OCI-LY3 (cell line): ENCODE data around the gene SELENOH.
A peak's percentile ranks its signal among the peaks of the same experiment; 100 is the strongest.
"Not testable (repeated sequence)": the region's sequence is repeated elsewhere in the genome, so short reads cannot be mapped to it uniquely, and the experiment has no call there.

Experiments used
- H2AFZ ChIP-seq: fragments of 200-600, 300-600 bp; shearing (Covaris generic); 2 replicates; pipeline ENCODE4 v1.6.0; 2014; ENCODE audit warnings: antibody characterized with exemption, low read depth, low read length
- H3K27ac ChIP-seq: fragments of 200-600, 300-600 bp; sonication (generic); 2 replicates; pipeline ENCODE4 v1.5.1; 2014; ENCODE audit warnings: mild to moderate bottlenecking, low read length, moderate library complexity, mixed read lengths
- H3K27me3 ChIP-seq: fragments of 200-600, 300-600 bp; sonication (generic); 2 replicates; pipeline ENCODE4 v1.6.1; 2014; ENCODE audit warnings: low read depth, low read length, mixed read lengths
- H3K36me3 ChIP-seq: fragments of 200-600, 300-600 bp; sonication (generic); replicated peaks from 2 replicates; pipeline ENCODE3; 2014; ENCODE audit warnings: low read depth, low read length, mixed read lengths
- H3K4me1 ChIP-seq: fragments of 300-600, 200-600 bp; sonication (generic); 2 replicates; pipeline ENCODE4 v1.6.1; 2014; ENCODE audit warnings: low read length, mixed read lengths
- H3K4me2 ChIP-seq: fragments of 200-600, 300-600 bp; sonication (generic); 2 replicates; pipeline ENCODE4 v1.6.1; 2014; ENCODE audit warnings: low read length, mixed read lengths
- H3K4me3 ChIP-seq: fragments of 300-600, 200-600 bp; sonication (generic); 2 replicates; pipeline ENCODE4 v1.5.1; 2014; ENCODE audit warnings: antibody characterized with exemption, mild to moderate bottlenecking, low read length, moderate library complexity
- H3K79me2 ChIP-seq: fragments of 300-600, 200-600 bp; shearing (Covaris generic); 2 replicates; pipeline ENCODE4 v1.6.1; 2014; ENCODE audit warnings: mild to moderate bottlenecking, low read length, mixed read lengths
- H3K9ac ChIP-seq: fragments of 300-600, 200-600 bp; shearing (Covaris generic); 2 replicates; pipeline ENCODE4 v1.6.0; 2014; ENCODE audit warnings: mild to moderate bottlenecking, low read length, moderate library complexity
- H3K9me3 ChIP-seq: fragments of 200-600, 300-600 bp; shearing (Covaris generic); 2 replicates; pipeline ENCODE4 v1.6.1; 2014; ENCODE audit warnings: low read length, mixed read lengths; ENCODE audit not compliant: insufficient read depth
- H4K20me1 ChIP-seq: fragments of 200-600, 300-600 bp; sonication (generic); 2 replicates; pipeline ENCODE4 v1.6.1; 2016; ENCODE audit warnings: low read length, mixed read lengths; ENCODE audit not compliant: insufficient read depth
- EZH2phosphoT487 ChIP-seq: fragments of 200-600 bp; shearing (Covaris generic); IDR thresholded peaks from 2 replicates; pipeline ENCODE4 v1.6.1; 2018; ENCODE audit warnings: antibody characterized with exemption, mixed run types, low read depth
- TF ChIP-seq, protein P1 (sequence below): fragments of 200-600, 300-600 bp; sonication (generic); IDR thresholded peaks from 2 replicates; pipeline ENCODE4 v1.5.1; 2014; ENCODE audit warnings: antibody characterized with exemption, low read length, low read depth

The SELENOH gene

DNA sequence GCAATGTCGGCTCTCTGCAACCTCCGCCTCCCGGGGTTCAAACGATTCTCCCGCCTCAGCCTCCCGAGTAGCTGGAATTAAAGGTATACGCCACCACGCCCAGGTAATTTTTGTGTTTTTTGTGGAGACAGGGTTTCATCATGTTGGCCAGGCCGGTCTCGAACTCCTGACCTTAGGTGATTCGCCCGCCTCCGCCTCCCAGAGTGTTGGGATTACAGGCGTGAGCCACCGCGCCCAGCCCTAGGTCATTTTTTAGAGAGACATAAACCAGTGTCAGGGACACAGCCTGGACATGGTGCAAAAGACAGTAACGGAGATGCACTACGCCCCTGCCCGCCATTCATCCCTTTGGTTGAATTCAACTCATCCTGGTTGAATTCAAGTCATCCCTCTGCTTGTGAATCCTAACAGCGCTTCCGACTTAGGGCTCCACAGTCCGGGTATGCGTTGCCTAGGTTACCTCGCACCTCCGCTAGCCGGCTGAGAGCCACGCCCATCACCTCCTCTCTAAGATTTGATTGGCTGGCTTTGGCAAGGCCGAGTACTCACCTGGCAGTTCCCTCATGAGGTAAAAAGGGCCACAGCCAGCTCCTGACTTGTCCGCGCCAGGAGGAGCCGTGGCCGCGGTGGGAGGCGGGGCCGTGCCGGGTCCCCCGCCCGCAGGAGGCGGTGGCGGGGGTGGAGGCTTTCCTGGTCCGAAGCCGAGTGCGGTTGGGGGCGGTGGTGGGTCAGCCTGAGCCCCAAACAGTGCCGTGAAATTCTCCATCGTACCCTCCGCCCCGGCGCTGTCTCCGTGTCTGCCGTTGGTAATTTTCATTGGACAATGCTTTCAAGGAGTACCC lies 29.7 kb upstream of the SELENOH start, which contains the start of gene MED19:
TSS of gene MED19 (minus strand) at position 802 of the 842 bp plus-strand sequence. CDS start at position 766, 36 bp downstream.
- peak within 1 kb of the TSS; percentile 81 for H3K27ac ChIP-seq
- H3K36me3 ChIP-seq, result peaks cover 15% of the 10 kb centered on the region
- peak within 1 kb of the TSS; percentile 93 for H3K9ac ChIP-seq
- peak within 1 kb of the TSS; percentile 98 for H3K4me2 ChIP-seq
- no peaks in the 10 kb centered on the region for H3K27me3 ChIP-seq
- peak within 1 kb of the TSS; percentile 81 for H2AFZ ChIP-seq
- peaks cover 61% of the 10 kb centered on the region for H3K79me2 ChIP-seq
- H3K9me3 ChIP-seq, result no peaks in the 10 kb centered on the region
- H4K20me1 ChIP-seq, result no peaks in the 10 kb centered on the region; the same call in 1 of the 2 replicates
- TF ChIP-seq, protein P1, sequence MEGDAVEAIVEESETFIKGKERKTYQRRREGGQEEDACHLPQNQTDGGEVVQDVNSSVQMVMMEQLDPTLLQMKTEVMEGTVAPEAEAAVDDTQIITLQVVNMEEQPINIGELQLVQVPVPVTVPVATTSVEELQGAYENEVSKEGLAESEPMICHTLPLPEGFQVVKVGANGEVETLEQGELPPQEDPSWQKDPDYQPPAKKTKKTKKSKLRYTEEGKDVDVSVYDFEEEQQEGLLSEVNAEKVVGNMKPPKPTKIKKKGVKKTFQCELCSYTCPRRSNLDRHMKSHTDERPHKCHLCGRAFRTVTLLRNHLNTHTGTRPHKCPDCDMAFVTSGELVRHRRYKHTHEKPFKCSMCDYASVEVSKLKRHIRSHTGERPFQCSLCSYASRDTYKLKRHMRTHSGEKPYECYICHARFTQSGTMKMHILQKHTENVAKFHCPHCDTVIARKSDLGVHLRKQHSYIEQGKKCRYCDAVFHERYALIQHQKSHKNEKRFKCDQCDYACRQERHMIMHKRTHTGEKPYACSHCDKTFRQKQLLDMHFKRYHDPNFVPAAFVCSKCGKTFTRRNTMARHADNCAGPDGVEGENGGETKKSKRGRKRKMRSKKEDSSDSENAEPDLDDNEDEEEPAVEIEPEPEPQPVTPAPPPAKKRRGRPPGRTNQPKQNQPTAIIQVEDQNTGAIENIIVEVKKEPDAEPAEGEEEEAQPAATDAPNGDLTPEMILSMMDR, result no peak
- TF ChIP-seq EZH2phosphoT487, result no peak
- H3K4me3 ChIP-seq, result peak within 1 kb of the TSS; percentile 91
- H3K4me1 ChIP-seq, result peaks cover 32% of the 10 kb centered on the region

DNA sequence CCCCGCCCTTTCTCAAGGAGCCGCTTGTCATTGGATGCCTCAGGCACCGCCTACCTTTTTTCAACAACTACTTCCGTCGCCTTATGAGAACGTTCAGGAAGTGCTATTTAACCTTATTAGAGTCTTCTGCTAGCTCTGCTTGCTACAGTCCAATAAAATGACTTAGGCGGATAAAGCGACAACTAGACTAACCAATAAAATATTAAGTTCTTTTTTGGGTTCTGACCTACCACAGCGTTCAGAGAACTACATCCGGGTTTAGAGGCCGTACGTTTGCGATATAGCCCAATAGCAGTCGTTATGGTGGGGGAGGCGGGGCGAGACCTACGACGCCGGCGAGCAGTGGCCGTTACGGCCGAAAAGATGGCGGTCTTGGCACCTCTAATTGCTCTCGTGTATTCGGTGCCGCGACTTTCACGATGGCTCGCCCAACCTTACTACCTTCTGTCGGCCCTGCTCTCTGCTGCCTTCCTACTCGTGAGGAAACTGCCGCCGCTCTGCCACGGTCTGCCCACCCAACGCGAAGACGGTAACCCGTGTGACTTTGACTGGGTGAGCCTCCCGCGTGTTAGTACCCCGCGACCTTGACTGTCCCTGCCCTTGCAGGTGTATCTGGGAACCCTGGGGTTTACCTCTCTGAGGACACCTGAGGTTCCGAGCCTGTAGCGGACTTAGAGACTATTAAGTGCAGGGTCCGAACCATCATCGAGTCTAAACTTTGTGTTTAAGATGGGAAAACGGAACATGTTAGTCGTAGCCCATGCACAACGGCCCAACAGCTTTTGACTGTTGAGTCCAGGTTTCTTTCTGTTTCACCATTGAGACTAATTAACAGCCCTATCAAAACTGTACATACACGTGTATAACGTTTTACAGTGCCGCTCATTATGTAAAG lies 28.8 kb upstream of the SELENOH start, which contains the start of gene TMX2:
TSS of gene TMX2 (plus strand) at position 338 of the 895 bp plus-strand sequence. CDS start at position 364, 26 bp downstream.
- H3K27me3 ChIP-seq, result no peaks in the 10 kb centered on the region
- peak within 1 kb of the TSS; percentile 98 for H3K4me2 ChIP-seq
- H3K9me3 ChIP-seq, result no peaks in the 10 kb centered on the region
- TF ChIP-seq, protein P1, result no peak
- TF ChIP-seq EZH2phosphoT487, result no peak
- H3K79me2 ChIP-seq, result peaks cover 60% of the 10 kb centered on the region
- H3K4me1 ChIP-seq, result peaks cover 32% of the 10 kb centered on the region
- H2AFZ ChIP-seq, result peak within 1 kb of the TSS; percentile 81
- H4K20me1 ChIP-seq, result no peaks in the 10 kb centered on the region; the same call in 1 of the 2 replicates
- peak within 1 kb of the TSS; percentile 91 for H3K4me3 ChIP-seq
- H3K9ac ChIP-seq, result peak within 1 kb of the TSS; percentile 93
- H3K27ac ChIP-seq, result peak within 1 kb of the TSS; percentile 81
- H3K36me3 ChIP-seq, result peaks cover 15% of the 10 kb centered on the region

DNA sequence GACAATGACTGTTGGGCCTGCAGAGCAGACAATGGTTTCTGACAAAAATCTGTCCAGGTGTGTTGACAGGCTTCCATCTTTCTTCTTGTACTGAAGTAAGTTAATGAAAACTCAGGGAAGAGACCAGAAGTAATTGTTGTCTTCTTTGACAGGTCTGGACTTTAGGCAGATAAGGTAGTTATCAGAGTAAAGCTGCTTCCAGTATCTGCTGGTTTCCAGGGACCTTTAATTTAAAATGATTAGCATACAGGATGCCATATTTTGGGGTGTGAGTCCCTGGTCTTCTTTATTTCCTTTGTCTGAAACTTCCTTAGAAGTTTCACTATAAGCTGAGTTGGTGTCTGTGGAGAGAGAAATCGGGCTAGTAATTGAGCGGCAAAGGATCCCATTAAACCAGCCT lies 27.5 kb upstream of the SELENOH start:
- Histone ChIP-seq H3K79me2 (peaks cover 69% of the 10 kb centered on the region), H3K4me2 (peak overlapping the region; percentile 98), H3K4me3 (peak overlapping the region; percentile 91), H3K27me3 (no peaks in the 10 kb centered on the region), H3K4me1 (peaks cover 32% of the 10 kb centered on the region), H2AFZ (no peak overlapping the region), H3K36me3 (peaks cover 23% of the 10 kb centered on the region), H4K20me1 (no peaks in the 10 kb centered on the region; the same call in 1 of the 2 replicates), H3K9ac (no peak overlapping the region), H3K9me3 (no peaks in the 10 kb centered on the region), H3K27ac (no peak overlapping the region)
- no peak for TF ChIP-seq EZH2phosphoT487
- TF ChIP-seq, protein P1, result no peak

GRCh38 chr11:57716726-57717125 lies 24.6 kb upstream of the SELENOH start:
- H3K27me3 ChIP-seq, H3K9ac ChIP-seq, H3K9me3 ChIP-seq, H3K27ac ChIP-seq, H2AFZ ChIP-seq, H3K4me3 ChIP-seq, H3K4me2 ChIP-seq, H4K20me1 ChIP-seq: not testable (repeated sequence)
- Histone ChIP-seq H3K36me3 (peaks cover 37% of the 10 kb centered on the region), H3K79me2 (peaks cover 77% of the 10 kb centered on the region), H3K4me1 (peaks cover 11% of the 10 kb centered on the region)
